GM18861 (cell line): ENCODE measurements around the gene ABTB2.
A peak's percentile ranks its signal among the peaks of the same experiment; 100 is the strongest.

ENCODE experiments used
- ATAC-seq: cut with Tn5 transposase; IDR thresholded peaks from one replicate; pipeline ENCODE4 v1.9.1; 2021; ENCODE audit not compliant: unreplicated experiment

Gene ABTB2

GRCh38 chr11:34155057-34155756 is 202.6 kb downstream of the ABTB2 start:
- ATAC-seq = no peak

- ATAC-seq = peak; percentile 58
Observed at GRCh38 chr11:34154059-34154875, 203.5 kb downstream of the ABTB2 start.

GRCh38 chr11:34151916-34152845 is 205.6 kb downstream of the ABTB2 start:
- no peak for ATAC-seq

- ATAC-seq = no peak
Observed at GRCh38 chr11:34151166-34151565, 206.6 kb downstream of the ABTB2 start.

GRCh38 chr11:34150494-34151151 is 207.2 kb downstream of the ABTB2 start:
- no peak for ATAC-seq

- ATAC-seq = no peak
Observed at GRCh38 chr11:34149786-34150185, 208.0 kb downstream of the ABTB2 start.

GRCh38 chr11:34149274-34149673 is 208.5 kb downstream of the ABTB2 start:
- no peak for ATAC-seq

- no peak for ATAC-seq
Observed at GRCh38 chr11:34148504-34149165, 209.2 kb downstream of the ABTB2 start.

GRCh38 chr11:34147581-34147980 is 210.2 kb downstream of the ABTB2 start:
- ATAC-seq = no peak

GRCh38 chr11:34146866-34147265 is 210.9 kb downstream of the ABTB2 start:
- ATAC-seq = no peak

- no peak for ATAC-seq
Observed at GRCh38 chr11:34146411-34146810, 211.4 kb downstream of the ABTB2 start.

GRCh38 chr11:34145847-34146381 is 211.9 kb downstream of the ABTB2 start:
- peak; percentile 50 for ATAC-seq

- peak; percentile 55 for ATAC-seq
Observed at GRCh38 chr11:34145073-34145472, 212.7 kb downstream of the ABTB2 start.

GRCh38 chr11:34143048-34143447 is 214.8 kb downstream of the ABTB2 start:
- ATAC-seq = no peak

GRCh38 chr11:34140149-34140548 is 217.7 kb downstream of the ABTB2 start:
- ATAC-seq = no peak

GRCh38 chr11:34139346-34139745 is 218.5 kb downstream of the ABTB2 start:
- ATAC-seq = no peak

- no peak for ATAC-seq
Observed at GRCh38 chr11:34136420-34136819, 221.4 kb downstream of the ABTB2 start.

GRCh38 chr11:34135439-34135838 is 222.4 kb downstream of the ABTB2 start:
- no peak for ATAC-seq

- no peak for ATAC-seq
Observed at GRCh38 chr11:34134765-34135164, 223.0 kb downstream of the ABTB2 start.
